ENCODE data around the gene ADGRA1. TPM values are rescaled to one million over a fixed set of nuclear protein-coding genes. Genes with fewer than 3 reads are reported as not detected.

The ADGRA1 gene
- total and polyA plus RNA-seq, 2 donors (not counting 3 experiments of a cell fraction or from before 2014, with no cell fraction given), result not detected

- no peak for FAIRE-seq
- DNase-seq (ENCODE audit: low read depth, low spot score), result no peak
- dilution Hi-C loops (cut with MboI; ENCODE audit: extremely low pct_ligation_motif_present, low sequenced_read_pairs), result no loop called here
- CTCF ChIA-PET, result no interaction called here
- POLR2A ChIA-PET, result no interaction called here
- TF ChIP-seq MYC (IDR thresholded peaks at IDR 0.05; ENCODE audit: low read depth, low read length) (no peak), JUN (IDR thresholded peaks at IDR 0.05; ENCODE audit: borderline replicate concordance, insufficient read depth, insufficient read length, low read depth) (no peak), CTCF (IDR thresholded peaks at IDR 0.05; ENCODE audit: extremely low read depth in 1 of 2, insufficient read depth in 1 of 2, low read depth in 1 of 2, low read length in 2 of 2) (no peak), FOS (IDR thresholded peaks at IDR 0.05; ENCODE audit: borderline replicate concordance, insufficient read depth, low read length) (no peak), EZH2 (IDR thresholded peaks at IDR 0.05; ENCODE audit: borderline replicate concordance, low read depth, low read length, severe bottlenecking) (no peak), GATA2 (IDR thresholded peaks at IDR 0.05; ENCODE audit: insufficient read depth, insufficient read length, low read depth, low read length) (no peak), POLR2AphosphoS5 (IDR thresholded peaks at IDR 0.05; ENCODE audit: insufficient read depth, low read depth, low read length) (no peak), POLR2A (IDR thresholded peaks at IDR 0.05; ENCODE audit: low read depth, low read length) (no peak), MAX (IDR thresholded peaks at IDR 0.05; ENCODE audit: insufficient read depth, insufficient read length) (no peak)
- Histone ChIP-seq H3K9me3 (replicated peaks; ENCODE audit: control insufficient read depth, insufficient read depth, low read length) (no peaks in the 10 kb centered on the region), H3K27me3 (ENCODE audit: control insufficient read depth in 2 of 2, insufficient read depth in 2 of 2, low read length in 2 of 2) (no peaks in the 10 kb centered on the region), H3K4me3 (replicated peaks in 1 of 3; ENCODE audit: insufficient read depth in 1 of 3, low read depth in 1 of 3, low read length in 3 of 3) (no peak overlapping the region), H3K79me2 (ENCODE audit: control insufficient read depth, insufficient read depth, low read length) (no peaks in the 10 kb centered on the region), H3K9me1 (replicated peaks; ENCODE audit: control insufficient read depth, extremely low read depth, insufficient read depth, low read length) (no peaks in the 10 kb centered on the region), H2AFZ (ENCODE audit: low read depth, low read length) (no peak overlapping the region), H3K27ac (ENCODE audit: insufficient read depth, low read depth, low read length) (no peak overlapping the region), H3K9ac (replicated peaks; ENCODE audit: extremely low read depth, insufficient read depth, low read length) (no peak overlapping the region), H4K20me1 (replicated peaks; ENCODE audit: control insufficient read depth, extremely low read depth, insufficient read depth, low read length) (no peaks in the 10 kb centered on the region), H3K4me1 (ENCODE audit: control insufficient read depth, extremely low read depth, insufficient read depth, low read length) (no peaks in the 10 kb centered on the region), H3K4me2 (ENCODE audit: insufficient read depth, low read length) (no peak overlapping the region), H3K36me3 (ENCODE audit: control insufficient read depth in 2 of 2, extremely low read depth in 1 of 2, insufficient read depth in 2 of 2, low read length in 2 of 2) (no peaks in the 10 kb centered on the region)
- intact Hi-C loops (cut with micrococcal nuclease), result no loop called here
- no TSS peak for BruUV-seq (replicated peaks)
Observed at GRCh38 chr10:133080683-133081040, 7.1 kb upstream of the ADGRA1 start.
